Prostate gland (tissue), 2 donors: ENCODE results near the gene GUCY1B1.

Experiments
- CTCF ChIP-seq, 4 experiments: fragments of 200-600 bp in 2 of 4; fragments of 450-650 bp in 2 of 4; sonication (generic) in 2 of 4; IDR thresholded peaks; 1 replicate in 3 of 4; 2 replicates in 1 of 4; pipeline ENCODE4 v1.5.1; 2016 to 2019; ENCODE audit warnings: antibody characterized with exemption in 4 of 4, mild to moderate bottlenecking in 2 of 4, moderate library complexity in 2 of 4
- POLR2A ChIP-seq: fragments of 450-650 bp; IDR thresholded peaks from one replicate; pipeline ENCODE4 v1.6.1; 2016; ENCODE audit warnings: antibody characterized with exemption, mild to moderate bottlenecking

GRCh38 chr4:155799794-155800123 lies 40.9 kb downstream of the GUCY1B1 start:
- TF ChIP-seq CTCF (IDR thresholded peaks at IDR 0.05) (no peak), POLR2A (no peak)
